Activated CD8-positive, alpha-beta memory T cell treated with anti-CD3 and anti-CD28 coated beads, Interleukin-2, amount 10 ng/mL, durations not matched to agents 7 days and 5 days (primary cell): ENCODE data around the gene SLC6A12. TPM values are rescaled to one million over a fixed set of nuclear protein-coding genes. Genes with fewer than 3 reads are reported as not detected.
A peak's percentile ranks its signal among the peaks of the same experiment; 100 is the strongest.
"Not testable (repeated sequence)": the region's sequence is repeated elsewhere in the genome, so short reads cannot be mapped to it uniquely, and the experiment has no call there.

Experiments
- ATAC-seq: fragments of 150-1000 bp; cut with Tn5 transposase; one replicate; pipeline ENCODE4 v1.10.0; 2021; ENCODE audit warnings: moderate library complexity
- CTCF ChIA-PET: fragments of 350-600 bp; sonication (Branson Sonifier 250); formaldehyde crosslinking; loops from one replicate; lab custom pipeline; 2021; ENCODE audit warnings: antibody characterized with exemption; lab: Charles Lee
- DNase-seq: peaks from one replicate; pipeline ENCODE4 v3.0.0-alpha.2; 2020
- H3K27ac Mint-ChIP-seq: one replicate; pipeline ENCODE4 v1.8.0; 2021; ENCODE audit warnings: mild to moderate bottlenecking, mixed read lengths
- H3K27me3 Mint-ChIP-seq: one replicate; pipeline ENCODE4 v1.8.0; 2021; ENCODE audit warnings: mixed read lengths
- H3K36me3 Mint-ChIP-seq: one replicate; pipeline ENCODE4 v1.8.0; 2021; ENCODE audit warnings: mild to moderate bottlenecking, mixed read lengths
- H3K4me1 Mint-ChIP-seq: one replicate; pipeline ENCODE4 v1.8.0; 2021; ENCODE audit warnings: mixed read lengths
- H3K4me3 Mint-ChIP-seq: one replicate; pipeline ENCODE4 v1.8.0; 2021; ENCODE audit warnings: mild to moderate bottlenecking, moderate library complexity, mixed read lengths
- H3K9me3 Mint-ChIP-seq: one replicate; pipeline ENCODE4 v1.8.0; 2022; ENCODE audit warnings: low read depth, mixed read lengths
- total RNA-seq, 2 experiments: library from RNA; stranded (reverse); gene quantifications; one replicate each; pipeline ENCODE4 v1.2.3, GENCODE V29; 2021

SLC6A12 gene
- total RNA-seq, 2 experiments from 2014 or later = 0.33 TPM; not detected in 1

DNA sequence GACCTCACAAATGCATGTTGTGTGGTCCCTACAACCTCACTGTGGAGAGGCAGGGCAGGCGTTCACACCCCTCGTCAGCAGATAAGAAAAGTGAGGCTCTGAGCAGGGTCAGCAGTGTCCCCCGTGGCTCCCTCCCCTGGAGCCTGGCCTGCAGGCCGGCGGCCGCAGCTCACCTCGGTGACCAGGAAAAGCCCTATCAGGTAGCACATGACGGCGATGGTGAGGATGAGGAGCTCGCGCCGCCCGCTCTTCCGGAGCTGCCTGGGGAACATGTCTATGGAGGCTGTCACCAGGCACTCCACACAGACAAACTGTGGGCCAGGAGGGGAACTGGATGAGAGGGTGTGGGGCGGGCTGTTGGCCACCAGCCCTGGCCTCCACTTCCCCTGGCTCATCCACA is 18.0 kb downstream of the SLC6A12 start:
- no peak overlapping the region for H3K27ac Mint-ChIP-seq
- CTCF ChIA-PET = no interaction called here

DNA sequence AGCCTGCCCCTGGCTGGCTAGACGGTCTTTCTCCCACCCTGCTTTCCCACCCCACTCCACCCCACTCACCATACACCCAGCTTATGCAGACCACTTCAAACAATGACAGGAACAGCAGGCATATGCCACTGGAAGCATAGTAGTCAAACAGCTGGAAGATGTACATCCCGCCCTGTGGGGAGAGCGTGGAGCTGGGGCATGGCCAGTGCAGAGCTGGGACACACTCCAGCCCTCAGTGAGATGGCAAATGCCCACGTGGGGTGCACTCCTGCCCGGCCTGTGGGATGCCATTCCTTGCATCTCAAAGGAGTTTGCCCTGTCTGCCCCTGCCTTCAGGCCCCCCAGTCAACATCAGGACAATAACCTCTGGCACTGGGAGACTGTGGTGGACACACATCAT is 18.8 kb downstream of the SLC6A12 start:
- no peak for ATAC-seq
- no peaks in the 10 kb centered on the region for H3K4me1 Mint-ChIP-seq
- peaks cover 9% of the 10 kb centered on the region for H3K27me3 Mint-ChIP-seq
- H3K27ac Mint-ChIP-seq = no peak overlapping the region
- no peaks in the 10 kb centered on the region for H3K36me3 Mint-ChIP-seq
- no peak for DNase-seq
- H3K4me3 Mint-ChIP-seq = no peak overlapping the region
- H3K9me3 Mint-ChIP-seq = no peaks in the 10 kb centered on the region
- CTCF ChIA-PET = no interaction called here

More for the DNA sequence above, 18.0 kb downstream of the SLC6A12 start:
- Mint-ChIP-seq H3K36me3 (no peaks in the 10 kb centered on the region), H3K9me3 (no peaks in the 10 kb centered on the region), H3K4me3 (no peak overlapping the region), H3K4me1 (no peaks in the 10 kb centered on the region), H3K27me3 (peaks cover 9% of the 10 kb centered on the region)
- DNase-seq (no peak), ATAC-seq (no peak)

DNA sequence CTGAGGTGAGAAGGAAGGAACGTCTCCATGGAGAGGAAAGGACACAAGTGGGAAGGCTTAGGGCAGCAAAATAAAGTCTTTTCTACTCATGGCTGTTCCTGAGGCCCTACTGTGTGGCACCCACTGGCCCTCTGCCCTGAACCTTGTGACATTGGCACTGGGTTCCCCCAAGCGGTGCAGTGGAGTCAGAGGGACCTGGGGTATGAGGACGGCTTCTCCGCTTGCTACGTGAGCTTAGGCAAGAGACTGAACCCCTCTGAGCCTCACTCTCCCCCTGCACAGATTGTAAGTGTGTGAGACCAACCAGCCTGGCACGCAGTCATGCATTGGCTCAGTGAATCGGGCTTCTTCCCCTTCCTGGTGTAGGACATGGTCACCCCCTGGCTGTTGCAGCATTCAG is 19.7 kb downstream of the SLC6A12 start:
- Mint-ChIP-seq H3K4me3 (no peak overlapping the region), H3K4me1 (no peaks in the 10 kb centered on the region), H3K9me3 (no peaks in the 10 kb centered on the region), H3K27me3 (peaks cover 11% of the 10 kb centered on the region), H3K36me3 (no peaks in the 10 kb centered on the region), H3K27ac (no peak overlapping the region)
- DNase-seq = no peak
- no peak for ATAC-seq
- CTCF ChIA-PET = no interaction called here

DNA sequence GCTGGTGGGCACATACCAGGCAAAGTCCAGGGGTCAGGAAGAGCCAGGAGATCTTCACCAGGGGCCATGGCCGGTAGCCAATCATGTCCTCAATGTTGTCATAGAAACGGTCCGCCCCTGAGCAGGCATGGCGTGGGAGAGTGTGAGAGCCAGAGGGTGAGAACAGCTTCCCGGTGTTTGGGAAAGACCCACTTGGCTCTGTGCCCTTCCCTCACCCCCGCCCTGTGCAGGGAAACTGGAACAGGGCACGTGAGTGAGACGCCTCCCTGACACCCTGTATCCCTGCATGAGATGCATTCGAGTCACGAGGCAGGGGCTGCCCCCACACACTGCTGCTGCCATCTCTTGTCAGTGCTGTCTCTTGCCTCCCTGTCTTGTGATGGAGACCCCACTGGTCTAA is 20.7 kb downstream of the SLC6A12 start:
- CTCF ChIA-PET = no interaction called here
- DNase-seq (no peak), ATAC-seq (no peak)
- H3K4me3 Mint-ChIP-seq = no peak overlapping the region
- no peaks in the 10 kb centered on the region for H3K9me3 Mint-ChIP-seq
- no peak overlapping the region for H3K27ac Mint-ChIP-seq
- H3K27me3 Mint-ChIP-seq = peaks cover 11% of the 10 kb centered on the region
- H3K4me1 Mint-ChIP-seq = peaks cover 2% of the 10 kb centered on the region
- no peaks in the 10 kb centered on the region for H3K36me3 Mint-ChIP-seq

DNA sequence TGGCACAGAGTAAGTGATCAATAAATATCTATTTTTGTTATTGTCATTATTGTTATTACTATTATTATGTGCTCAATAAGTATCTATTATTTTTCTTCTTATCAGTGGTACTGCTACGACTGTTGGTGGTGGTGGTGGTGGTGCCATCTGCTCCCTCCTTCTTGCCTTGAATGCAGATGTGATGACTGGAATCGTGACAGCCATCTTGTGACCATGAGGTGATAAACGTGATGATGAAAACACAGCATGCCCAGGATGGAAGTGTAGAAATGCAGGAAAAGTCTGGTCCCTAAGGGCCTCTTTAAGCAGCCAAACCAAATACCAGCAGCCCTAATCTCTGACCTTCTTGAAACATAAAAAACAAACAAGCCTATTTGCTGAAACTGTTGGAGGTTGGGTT is 22.4 kb downstream of the SLC6A12 start:
- CTCF ChIA-PET = no interaction called here
- no peak for DNase-seq
- Mint-ChIP-seq H3K9me3 (no peaks in the 10 kb centered on the region), H3K4me1 (peaks cover 2% of the 10 kb centered on the region), H3K4me3 (no peak overlapping the region), H3K27ac (no peak overlapping the region), H3K36me3 (no peaks in the 10 kb centered on the region), H3K27me3 (peaks cover 8% of the 10 kb centered on the region)
- ATAC-seq = no peak

DNA sequence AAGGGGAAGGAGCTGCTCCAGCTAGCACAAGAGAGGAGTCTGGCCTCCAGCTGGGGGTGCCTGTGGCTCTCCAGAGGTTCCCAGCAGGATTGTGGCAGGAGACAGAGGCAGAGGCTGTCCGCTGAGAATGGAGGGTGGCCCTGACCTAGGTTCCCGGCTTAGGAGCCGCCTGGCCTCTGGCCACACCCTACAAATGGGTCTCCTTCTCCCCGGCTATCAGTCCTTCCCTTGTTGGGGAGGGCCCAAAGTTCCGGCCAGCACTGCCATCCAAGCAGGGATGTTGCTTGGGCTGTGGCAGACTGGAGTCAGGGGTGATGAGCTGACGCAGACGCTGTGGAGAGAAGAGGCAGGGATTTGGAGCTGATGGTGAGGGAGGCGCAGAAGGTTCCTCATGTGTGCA is 23.1 kb downstream of the SLC6A12 start:
- Mint-ChIP-seq H3K27ac (no peak overlapping the region), H3K9me3 (no peaks in the 10 kb centered on the region), H3K27me3 (peaks cover 8% of the 10 kb centered on the region), H3K36me3 (no peaks in the 10 kb centered on the region), H3K4me1 (peaks cover 2% of the 10 kb centered on the region), H3K4me3 (no peak overlapping the region)
- CTCF ChIA-PET = interaction anchor here (1.4 kb wide), 1 partner anchor 46 kb away, joined by 4 read pairs; no protein-coding TSS in a partner anchor
- DNase-seq = no peak
- no peak for ATAC-seq

DNA sequence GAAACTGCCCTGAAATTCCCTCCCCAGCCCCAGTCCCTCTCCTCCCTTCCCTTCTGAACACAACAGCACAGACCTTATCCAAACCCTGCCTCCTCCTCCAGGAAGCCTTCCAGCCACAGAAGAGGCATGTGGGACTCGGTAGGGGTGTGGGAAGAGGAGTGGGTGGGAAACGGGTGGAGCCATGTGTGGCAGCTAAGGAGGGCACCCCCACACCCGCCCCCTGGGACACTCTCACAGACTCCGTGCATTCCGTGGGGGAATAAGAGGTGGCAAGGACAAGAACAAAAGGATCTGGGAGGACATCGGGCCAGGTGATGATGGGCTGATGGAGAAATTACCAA is 24.4 kb downstream of the SLC6A12 start:
- no peak overlapping the region for H3K27ac Mint-ChIP-seq
- DNase-seq = no peak
- H3K4me1 Mint-ChIP-seq = peaks cover 2% of the 10 kb centered on the region
- H3K4me3 Mint-ChIP-seq = no peak overlapping the region
- CTCF ChIA-PET = interaction anchor here (1.4 kb wide), 2 partner anchors 22 to 44 kb away, joined by 4 read pairs; no protein-coding TSS in a partner anchor
- H3K27me3 Mint-ChIP-seq = peaks cover 11% of the 10 kb centered on the region
- no peak for ATAC-seq
- H3K36me3 Mint-ChIP-seq = no peaks in the 10 kb centered on the region
- H3K9me3 Mint-ChIP-seq = no peaks in the 10 kb centered on the region

DNA sequence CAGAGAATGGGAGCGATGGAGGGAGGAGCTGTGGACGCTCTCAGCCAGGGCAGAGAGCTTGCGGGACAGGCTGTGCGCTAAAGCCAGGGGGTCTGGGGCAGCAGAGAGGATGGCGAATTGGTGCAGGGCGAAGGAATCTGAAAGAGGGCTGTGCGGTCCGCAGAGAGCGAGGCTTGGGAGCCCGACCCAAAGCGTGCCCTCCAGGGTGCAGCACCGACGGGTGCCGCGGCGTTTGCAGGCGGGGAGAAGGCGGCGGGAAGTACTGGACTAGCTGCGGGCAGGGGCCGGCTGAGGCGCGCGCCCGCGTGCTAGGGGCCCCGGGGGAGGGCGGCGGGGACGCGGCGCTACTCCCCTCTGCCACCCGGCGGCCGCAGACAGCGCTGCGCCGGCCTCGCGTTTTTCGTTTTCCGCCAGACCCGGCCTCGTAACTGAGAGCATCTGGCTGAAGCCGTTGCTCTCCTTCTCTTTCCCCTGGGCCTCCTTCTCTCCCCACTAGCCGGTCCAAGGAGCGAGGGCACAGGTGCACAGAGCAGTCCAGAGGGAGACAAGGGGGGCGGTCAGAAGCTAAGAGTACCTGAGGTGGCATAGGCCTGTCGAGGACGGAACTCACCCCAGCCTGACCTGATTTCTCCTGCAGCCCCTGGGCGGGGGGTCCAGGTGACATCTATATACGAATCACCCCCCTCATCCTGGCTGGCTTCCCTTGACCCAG is 24.9 kb downstream of the SLC6A12 start:
- CTCF ChIA-PET = interaction anchor here (1.4 kb wide), 1 partner anchor 23 kb away, joined by 4 read pairs; no protein-coding TSS in a partner anchor
- no peak overlapping the region for H3K4me3 Mint-ChIP-seq
- H3K27ac Mint-ChIP-seq = no peak overlapping the region
- H3K36me3 Mint-ChIP-seq = no peaks in the 10 kb centered on the region
- peaks cover 11% of the 10 kb centered on the region for H3K27me3 Mint-ChIP-seq
- DNase-seq (no peak), ATAC-seq (peak; percentile 84)
- H3K9me3 Mint-ChIP-seq = no peaks in the 10 kb centered on the region
- peaks cover 2% of the 10 kb centered on the region for H3K4me1 Mint-ChIP-seq

DNA sequence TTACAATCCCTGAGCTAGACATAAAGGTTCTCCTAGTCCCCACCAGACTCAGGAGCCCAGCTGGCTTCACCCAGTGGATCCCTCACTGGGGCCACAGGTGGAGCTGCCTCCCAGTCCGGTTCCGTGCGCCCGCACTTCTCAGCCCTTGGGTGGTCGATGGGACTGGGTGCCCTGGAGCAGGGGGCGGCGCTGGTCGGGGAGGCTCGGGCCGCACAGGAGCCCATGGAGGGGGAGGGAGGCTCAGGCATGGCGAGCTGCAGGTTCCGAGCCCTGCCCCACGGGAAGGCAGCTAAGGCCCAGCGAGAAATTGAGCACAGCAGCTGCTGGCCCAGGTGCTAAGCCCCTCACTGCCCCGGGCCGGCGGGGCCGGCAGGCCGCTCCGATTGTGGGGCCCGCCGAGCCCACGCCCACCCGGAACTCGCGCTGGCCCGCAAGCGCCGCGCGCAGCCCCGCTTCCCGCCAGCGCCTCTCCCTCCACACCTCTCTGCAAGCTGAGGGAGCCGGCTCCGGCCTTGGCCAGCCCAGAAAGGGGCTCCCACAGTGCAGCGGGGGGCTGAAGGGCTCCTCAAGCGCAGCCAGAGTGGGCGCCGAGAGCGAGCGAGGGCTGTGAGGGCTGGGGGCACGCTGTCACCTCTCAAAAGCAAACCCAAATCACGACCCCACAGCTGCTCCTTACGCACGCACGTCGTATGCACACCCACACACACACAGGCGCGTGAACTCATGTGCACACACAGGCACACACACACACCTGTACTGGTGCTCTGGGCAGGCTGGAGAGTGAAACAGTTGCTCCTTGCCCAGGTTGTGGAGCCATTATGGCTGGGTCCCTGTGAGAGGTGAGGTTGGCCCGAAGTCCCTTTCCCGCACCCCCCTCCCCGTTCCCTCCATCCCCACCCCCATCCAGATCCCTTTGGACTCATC is 25.7 kb downstream of the SLC6A12 start:
- ATAC-seq, H3K36me3 Mint-ChIP-seq: not testable (repeated sequence)
- peaks cover 11% of the 10 kb centered on the region for H3K27me3 Mint-ChIP-seq

DNA sequence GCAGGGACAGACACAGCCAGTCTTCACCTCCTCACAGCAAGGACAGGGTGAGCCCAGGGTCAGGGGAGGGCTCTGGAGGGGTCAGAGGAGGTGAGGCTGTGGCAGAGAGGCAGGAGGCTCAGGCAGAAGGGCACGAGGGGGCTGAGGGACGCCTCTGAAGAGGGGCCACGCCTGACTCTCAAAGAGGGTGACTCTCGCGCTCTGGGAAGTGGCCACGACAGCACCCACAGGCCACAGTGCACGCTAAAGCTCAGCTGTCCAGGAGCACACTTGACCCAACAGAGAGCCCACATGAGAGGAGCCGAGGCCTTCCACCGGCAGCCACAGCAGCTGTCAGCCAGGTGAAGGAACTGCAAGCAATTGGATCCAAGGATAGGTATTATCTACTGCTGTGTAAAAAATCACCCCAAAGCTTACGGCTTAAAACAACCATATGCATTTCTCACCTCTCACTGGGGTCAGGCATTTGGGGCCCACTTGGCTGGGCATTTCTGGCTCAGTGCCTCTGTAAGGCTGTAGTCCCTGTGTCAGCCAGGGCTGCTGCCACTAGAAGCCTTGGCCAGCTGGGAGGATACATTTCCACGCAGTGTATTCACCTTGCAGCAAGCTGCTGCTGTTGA is 27.8 kb downstream of the SLC6A12 start:
- peaks cover 11% of the 10 kb centered on the region for H3K27me3 Mint-ChIP-seq
- H3K4me1 Mint-ChIP-seq = peaks cover 2% of the 10 kb centered on the region
- H3K4me3 Mint-ChIP-seq = no peak overlapping the region
- no peaks in the 10 kb centered on the region for H3K36me3 Mint-ChIP-seq
- no peak for ATAC-seq
- no peak overlapping the region for H3K27ac Mint-ChIP-seq
- DNase-seq = no peak
- CTCF ChIA-PET = no interaction called here
- no peaks in the 10 kb centered on the region for H3K9me3 Mint-ChIP-seq

More for the DNA sequence above, 25.7 kb downstream of the SLC6A12 start:
- H3K27ac Mint-ChIP-seq, H3K4me1 Mint-ChIP-seq, DNase-seq, H3K4me3 Mint-ChIP-seq, H3K9me3 Mint-ChIP-seq: not testable (repeated sequence)
- CTCF ChIA-PET = interaction anchor here (1.4 kb wide), 1 partner anchor 23 kb away, joined by 4 read pairs; no protein-coding TSS in a partner anchor

DNA sequence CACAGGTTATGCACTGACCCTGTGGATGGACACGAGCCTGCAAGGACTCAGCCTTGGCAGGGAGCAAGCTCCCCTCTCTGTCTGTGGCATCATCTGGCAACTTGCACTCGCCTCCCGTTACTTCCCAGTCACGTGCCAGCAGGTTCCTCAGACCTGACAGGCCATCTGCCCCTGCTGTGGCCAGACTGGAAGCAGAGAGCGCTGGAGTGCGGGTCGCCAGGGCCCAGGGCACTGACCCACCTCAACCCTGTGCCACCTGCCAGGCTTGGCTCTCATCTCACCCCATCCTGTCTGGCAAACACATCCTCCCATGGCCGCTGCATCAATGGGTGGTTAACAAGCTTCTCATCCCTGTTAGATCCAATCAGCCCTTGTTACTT is 28.4 kb downstream of the SLC6A12 start:
- CTCF ChIA-PET = no interaction called here
- Mint-ChIP-seq H3K4me1 (peaks cover 5% of the 10 kb centered on the region), H3K36me3 (no peaks in the 10 kb centered on the region), H3K27ac (no peak overlapping the region), H3K9me3 (no peaks in the 10 kb centered on the region), H3K27me3 (peaks cover 11% of the 10 kb centered on the region), H3K4me3 (no peak overlapping the region)
- ATAC-seq = no peak
- DNase-seq = no peak

DNA sequence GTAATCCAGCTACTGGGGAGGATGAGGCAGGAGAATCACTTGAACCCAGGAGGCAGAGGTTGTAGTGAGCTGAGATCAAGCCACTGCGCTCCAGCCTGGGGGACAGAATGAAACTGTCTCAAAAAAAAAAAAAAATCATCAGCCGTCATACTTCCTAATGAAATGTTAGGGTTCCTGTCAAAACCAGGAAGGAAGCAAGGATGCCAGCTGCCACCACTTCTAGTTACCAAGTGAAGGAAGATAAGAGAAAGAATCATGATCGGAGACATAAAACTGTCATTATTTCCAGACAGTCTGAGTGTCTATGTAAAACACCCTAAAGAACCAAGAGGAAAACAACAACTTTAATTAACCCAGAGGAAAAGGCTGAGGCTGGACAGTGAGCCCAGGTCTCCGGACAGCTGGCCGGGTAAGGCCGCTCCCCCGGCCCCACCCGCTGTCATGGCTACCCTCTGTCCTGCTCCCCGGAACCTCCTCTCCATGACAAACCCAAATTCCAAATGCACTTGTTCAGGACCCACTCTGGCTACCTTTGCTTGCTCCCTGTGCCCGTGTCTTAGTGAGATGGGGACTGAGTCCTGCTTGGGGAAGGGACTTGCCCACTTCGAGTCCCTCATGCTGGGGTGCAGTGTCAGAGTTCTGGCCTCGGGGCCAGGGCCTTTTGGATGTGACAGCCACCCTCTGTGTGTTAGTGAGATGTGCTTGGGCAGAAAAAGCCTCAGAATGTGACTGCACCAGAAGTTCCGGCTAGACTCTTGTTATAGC is 29.0 kb downstream of the SLC6A12 start:
- no peak overlapping the region for H3K4me3 Mint-ChIP-seq
- H3K36me3 Mint-ChIP-seq = no peaks in the 10 kb centered on the region
- DNase-seq = no peak
- H3K4me1 Mint-ChIP-seq = peaks cover 11% of the 10 kb centered on the region
- no peaks in the 10 kb centered on the region for H3K9me3 Mint-ChIP-seq
- ATAC-seq = no peak
- no peak overlapping the region for H3K27ac Mint-ChIP-seq
- CTCF ChIA-PET = no interaction called here
- peaks cover 9% of the 10 kb centered on the region for H3K27me3 Mint-ChIP-seq

DNA sequence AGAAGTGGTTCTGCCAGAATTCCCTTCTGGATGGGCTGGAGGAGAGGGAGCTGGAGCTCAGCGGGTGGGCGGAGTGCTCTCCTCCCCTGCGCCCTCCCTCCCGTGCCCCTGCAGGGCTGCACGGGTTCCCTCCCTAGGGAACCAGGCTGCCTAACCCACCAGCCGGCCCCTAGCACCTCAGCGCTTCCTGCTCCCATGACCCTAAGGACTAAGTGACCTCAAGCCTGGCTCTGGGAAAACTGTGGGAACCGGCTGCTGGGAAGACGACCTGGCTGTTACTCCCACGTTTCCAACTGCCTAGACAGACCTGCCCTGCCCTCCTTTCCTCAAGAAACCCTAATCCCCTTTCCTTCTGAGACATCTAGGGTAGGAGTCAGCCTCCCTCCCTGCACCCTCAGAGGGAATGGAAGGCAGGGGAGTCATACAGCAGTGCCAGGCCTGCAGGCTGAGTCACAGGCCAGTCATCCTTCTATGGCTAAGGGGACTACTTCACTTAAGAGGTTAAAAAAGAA is 31.5 kb downstream of the SLC6A12 start:
- DNase-seq (no peak), ATAC-seq (no peak)
- H3K4me3 Mint-ChIP-seq = no peak overlapping the region
- H3K27ac Mint-ChIP-seq = no peak overlapping the region
- H3K27me3 Mint-ChIP-seq = peaks cover 10% of the 10 kb centered on the region
- no peaks in the 10 kb centered on the region for H3K36me3 Mint-ChIP-seq
- no peaks in the 10 kb centered on the region for H3K9me3 Mint-ChIP-seq
- CTCF ChIA-PET = no interaction called here
- H3K4me1 Mint-ChIP-seq = peaks cover 10% of the 10 kb centered on the region
